MCF 10A (cell line): Measurements from ENCODE around the gene OR52L1. TPM values are rescaled to one million over a fixed set of nuclear protein-coding genes. Genes with fewer than 3 reads are reported as not detected.

Experiments
- BruUV-seq: library from RNA; stranded (reverse); fragments of 400-500 nt; replicated peaks from 2 replicates; lab custom pipeline; 2021; lab: Mats Ljungman, UMichigan
- CTCF ChIA-PET: fragments of 300-600 bp; sonication (Branson Sonifier 250); formaldehyde crosslinking; extraction: SDS; loops from one replicate; lab custom pipeline; 2021; ENCODE audit warnings: antibody characterized with exemption, inconsistent platforms; lab: Yijun Ruan, JAX
- POLR2A ChIA-PET: fragments of 300-600, 350-650 bp; sonication (Branson Sonifier 250); formaldehyde crosslinking; extraction: SDS; loops from one replicate; lab custom pipeline; 2020; ENCODE audit warnings: antibody characterized with exemption, inconsistent platforms; lab: Yijun Ruan, JAX
- DNase-seq: peaks from one replicate; pipeline ENCODE4 v3.0.0-alpha.2; 2018; ENCODE audit not compliant: unreplicated experiment
- H3K27ac Mint-ChIP-seq: one replicate; pipeline ENCODE4 v1.8.0; 2022; ENCODE audit warnings: mild to moderate bottlenecking, low read depth, mixed read lengths; ENCODE audit not compliant: unreplicated experiment
- H3K27me3 Mint-ChIP-seq: one replicate; pipeline ENCODE4 v1.8.0; 2022; ENCODE audit warnings: mixed read lengths; ENCODE audit not compliant: insufficient read depth, unreplicated experiment
- H3K36me3 Mint-ChIP-seq: one replicate; pipeline ENCODE4 v1.8.0; 2022; ENCODE audit warnings: mild to moderate bottlenecking, moderate library complexity, mixed read lengths; ENCODE audit not compliant: insufficient read depth, unreplicated experiment
- H3K4me1 Mint-ChIP-seq: one replicate; pipeline ENCODE4 v1.8.0; 2022; ENCODE audit warnings: mixed read lengths; ENCODE audit not compliant: insufficient read depth, unreplicated experiment
- H3K4me3 Mint-ChIP-seq: one replicate; pipeline ENCODE4 v1.8.0; 2022; ENCODE audit warnings: mild to moderate bottlenecking, moderate library complexity, mixed read lengths; ENCODE audit not compliant: unreplicated experiment
- H3K9me3 Mint-ChIP-seq: one replicate; pipeline ENCODE4 v1.8.0; 2022; ENCODE audit warnings: mixed read lengths; ENCODE audit not compliant: unreplicated experiment
- intact Hi-C: fragments of 100-400 bp; cut with micrococcal nuclease; formaldehyde crosslinking; loops from 2 replicates; pipeline ENCODE4 v1.14.1; 2022
- total RNA-seq: library from RNA; stranded (reverse); gene quantifications from 2 replicates; pipeline ENCODE4 v1.2.3, GENCODE V29; 2022
- TF ChIP-seq, protein P1 (sequence below): fragments of 200-600 bp; IDR thresholded peaks from one replicate; pipeline ENCODE4 v1.8.0; 2022; ENCODE audit warnings: antibody characterized with exemption, mild to moderate bottlenecking; ENCODE audit not compliant: unreplicated experiment

The OR52L1 gene
- total RNA-seq, 1 experiment from 2014 or later: not detected

GRCh38 chr11:5992150-5992549 lies 5.4 kb upstream of the OR52L1 start:
- ChIA-PET CTCF (interaction anchor here (0.5 to 3.1 kb wide), 16 partner anchors 12 to 1449 kb away, joined by 3 to 16 read pairs (median 4); no protein-coding TSS in a partner anchor), POLR2A (no interaction called here)
- TF ChIP-seq, protein P1, sequence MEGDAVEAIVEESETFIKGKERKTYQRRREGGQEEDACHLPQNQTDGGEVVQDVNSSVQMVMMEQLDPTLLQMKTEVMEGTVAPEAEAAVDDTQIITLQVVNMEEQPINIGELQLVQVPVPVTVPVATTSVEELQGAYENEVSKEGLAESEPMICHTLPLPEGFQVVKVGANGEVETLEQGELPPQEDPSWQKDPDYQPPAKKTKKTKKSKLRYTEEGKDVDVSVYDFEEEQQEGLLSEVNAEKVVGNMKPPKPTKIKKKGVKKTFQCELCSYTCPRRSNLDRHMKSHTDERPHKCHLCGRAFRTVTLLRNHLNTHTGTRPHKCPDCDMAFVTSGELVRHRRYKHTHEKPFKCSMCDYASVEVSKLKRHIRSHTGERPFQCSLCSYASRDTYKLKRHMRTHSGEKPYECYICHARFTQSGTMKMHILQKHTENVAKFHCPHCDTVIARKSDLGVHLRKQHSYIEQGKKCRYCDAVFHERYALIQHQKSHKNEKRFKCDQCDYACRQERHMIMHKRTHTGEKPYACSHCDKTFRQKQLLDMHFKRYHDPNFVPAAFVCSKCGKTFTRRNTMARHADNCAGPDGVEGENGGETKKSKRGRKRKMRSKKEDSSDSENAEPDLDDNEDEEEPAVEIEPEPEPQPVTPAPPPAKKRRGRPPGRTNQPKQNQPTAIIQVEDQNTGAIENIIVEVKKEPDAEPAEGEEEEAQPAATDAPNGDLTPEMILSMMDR: no peak
- H3K9me3 Mint-ChIP-seq: no peaks in the 10 kb centered on the region
- intact Hi-C loops: no loop called here
- H3K27ac Mint-ChIP-seq: no peak overlapping the region
- no peaks in the 10 kb centered on the region for H3K36me3 Mint-ChIP-seq
- no peak overlapping the region for H3K4me3 Mint-ChIP-seq
- BruUV-seq: no TSS peak
- no peak for DNase-seq
- H3K4me1 Mint-ChIP-seq: no peaks in the 10 kb centered on the region
- no peaks in the 10 kb centered on the region for H3K27me3 Mint-ChIP-seq

DNA sequence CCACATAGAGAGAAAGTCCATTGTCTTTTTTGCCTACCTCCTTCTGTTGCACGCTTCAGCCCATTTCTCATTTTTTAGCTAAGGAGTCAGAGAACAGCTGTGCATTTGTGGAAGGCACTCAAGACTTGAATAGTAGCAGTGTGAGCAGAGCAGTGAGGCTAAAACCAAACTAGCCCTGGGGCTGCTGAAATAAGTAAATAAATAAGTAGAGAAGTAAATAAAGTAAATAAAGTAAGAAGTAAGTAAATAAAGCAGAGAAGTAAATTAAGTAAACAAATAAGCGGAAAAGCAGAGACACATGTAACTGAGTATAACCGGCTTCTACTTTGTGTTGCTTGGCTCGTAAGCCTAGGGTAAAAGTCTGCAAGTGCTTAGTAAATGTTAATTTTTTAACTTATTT lies 2.4 kb upstream of the OR52L1 start:
- no peaks in the 10 kb centered on the region for H3K27me3 Mint-ChIP-seq
- H3K4me3 Mint-ChIP-seq: no peak overlapping the region
- intact Hi-C loops: no loop called here

DNA sequence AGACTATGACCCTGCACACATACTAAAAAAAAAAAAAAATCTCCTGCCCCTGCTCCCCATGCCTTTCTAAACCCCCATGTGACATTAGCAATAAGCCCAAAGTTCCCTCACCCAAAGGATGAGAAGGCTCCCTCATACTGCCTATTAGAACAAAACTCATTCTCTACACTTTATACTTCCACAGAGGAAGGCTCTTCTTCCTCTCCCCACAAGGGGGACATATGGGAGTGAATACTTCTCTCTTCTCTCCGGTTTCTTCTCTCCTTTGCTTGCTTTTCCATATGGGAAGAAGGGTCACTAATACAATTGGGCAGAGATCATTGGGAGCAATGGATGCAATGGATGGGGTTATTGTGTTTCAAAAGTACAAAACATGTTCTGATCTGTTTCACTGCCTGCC lies 3.3 kb downstream of the OR52L1 start:
- H3K27me3 Mint-ChIP-seq: no peaks in the 10 kb centered on the region
- intact Hi-C loops: no loop called here
- no TSS peak for BruUV-seq
- TF ChIP-seq, protein P1: no peak
- no peak for DNase-seq
- no peaks in the 10 kb centered on the region for H3K36me3 Mint-ChIP-seq
- no peak overlapping the region for H3K27ac Mint-ChIP-seq
- H3K4me1 Mint-ChIP-seq: no peaks in the 10 kb centered on the region
- ChIA-PET CTCF (no interaction called here), POLR2A (no interaction called here)
- H3K9me3 Mint-ChIP-seq: peaks cover 18% of the 10 kb centered on the region
- H3K4me3 Mint-ChIP-seq: no peak overlapping the region

More for the DNA sequence above, 2.4 kb upstream of the OR52L1 start:
- Mint-ChIP-seq H3K36me3 (no peaks in the 10 kb centered on the region), H3K9me3 (no peaks in the 10 kb centered on the region), H3K4me1 (no peaks in the 10 kb centered on the region), H3K27ac (no peak overlapping the region)
- POLR2A ChIA-PET: no interaction called here
- TF ChIP-seq, protein P1: no peak
- no peak for DNase-seq
- CTCF ChIA-PET: interaction anchor here (0.7 kb wide), 1 partner anchor 515 kb away, joined by 3 read pairs; no protein-coding TSS in a partner anchor
- BruUV-seq: no TSS peak

DNA sequence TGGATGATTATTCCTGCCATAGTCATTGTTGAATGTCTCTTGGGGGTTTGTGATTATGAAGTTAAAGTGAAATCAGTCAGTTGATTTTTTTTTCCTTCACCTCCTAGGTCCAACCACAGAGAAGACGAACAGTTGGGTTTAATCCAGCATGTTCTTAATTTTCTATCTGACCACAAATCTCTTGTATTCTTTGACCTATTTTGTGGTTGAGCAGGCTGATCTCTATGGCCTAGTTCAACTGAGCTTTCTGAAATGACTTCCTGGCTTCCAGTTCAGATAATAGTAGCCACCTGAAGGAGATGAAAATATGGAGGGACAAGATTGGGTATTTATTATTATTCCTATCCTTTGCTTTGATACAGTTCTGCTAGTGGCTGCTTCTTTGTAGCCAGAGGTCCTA lies 13.3 kb downstream of the OR52L1 start:
- POLR2A ChIA-PET: no interaction called here

More for the DNA sequence above, 13.3 kb downstream of the OR52L1 start:
- CTCF ChIA-PET: interaction anchor here (0.6 kb wide), 1 partner anchor 390 kb away, joined by 3 read pairs; no protein-coding TSS in a partner anchor
- intact Hi-C loops: no loop called here
- no peak for DNase-seq
- Mint-ChIP-seq H3K27me3 (peaks cover 12% of the 10 kb centered on the region), H3K36me3 (no peaks in the 10 kb centered on the region), H3K4me3 (no peak overlapping the region), H3K27ac (no peak overlapping the region), H3K4me1 (no peaks in the 10 kb centered on the region), H3K9me3 (no peaks in the 10 kb centered on the region)
- BruUV-seq: no TSS peak
- TF ChIP-seq, protein P1: no peak
